ENCODE measurements around the gene ARHGEF38.

GRCh38 chr4:105587841-105588240 lies 35.4 kb downstream of the ARHGEF38 start:
- TF ChIP-seq CTCF (IDR thresholded peaks at IDR 0.05) (no peak), FOXM1 (IDR thresholded peaks at IDR 0.05; ENCODE audit: low read depth) (no peak), EZH2phosphoT487 (IDR thresholded peaks at IDR 0.05; ENCODE audit: borderline replicate concordance, low read depth) (no peak), YY1 (IDR thresholded peaks at IDR 0.05; ENCODE audit: low read depth) (no peak), USF1 (IDR thresholded peaks at IDR 0.05; ENCODE audit: borderline replicate concordance, low read depth) (no peak), MXI1 (IDR thresholded peaks at IDR 0.05; ENCODE audit: low read depth, low read length) (no peak), RAD21 (IDR thresholded peaks at IDR 0.05; ENCODE audit: low read length) (no peak), USF2 (IDR thresholded peaks at IDR 0.05; ENCODE audit: borderline replicate concordance, low read depth, low read length) (no peak)
- TF ChIP-seq, protein P1, sequence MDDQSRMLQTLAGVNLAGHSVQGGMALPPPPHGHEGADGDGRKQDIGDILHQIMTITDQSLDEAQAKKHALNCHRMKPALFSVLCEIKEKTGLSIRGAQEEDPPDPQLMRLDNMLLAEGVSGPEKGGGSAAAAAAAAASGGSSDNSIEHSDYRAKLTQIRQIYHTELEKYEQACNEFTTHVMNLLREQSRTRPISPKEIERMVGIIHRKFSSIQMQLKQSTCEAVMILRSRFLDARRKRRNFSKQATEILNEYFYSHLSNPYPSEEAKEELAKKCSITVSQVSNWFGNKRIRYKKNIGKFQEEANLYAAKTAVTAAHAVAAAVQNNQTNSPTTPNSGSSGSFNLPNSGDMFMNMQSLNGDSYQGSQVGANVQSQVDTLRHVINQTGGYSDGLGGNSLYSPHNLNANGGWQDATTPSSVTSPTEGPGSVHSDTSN (IDR thresholded peaks at IDR 0.05) = no peak
